Common myeloid progenitor, CD34-positive (primary cell): ENCODE measurements around the gene ATP9B.

Experiments used
- CTCF ChIA-PET: fragments of 350-600 bp; sonication (Branson Sonifier 250); formaldehyde crosslinking; loops from one replicate; lab custom pipeline; 2021; ENCODE audit warnings: antibody characterized with exemption; lab: Charles Lee
- POLR2A ChIA-PET: fragments of 350-600 bp; sonication (Branson Sonifier 250); formaldehyde crosslinking; loops from one replicate; lab custom pipeline; 2021; ENCODE audit warnings: antibody characterized with exemption; lab: Charles Lee
- DNase-seq, 3 donors: peaks; one replicate each; pipeline versions ENCODE4 v3.0.0 to v3.0.0-alpha.2; 2013
- H3K27ac ChIP-seq, 2 experiments: 1 replicate in 1 of 2; 2 replicates in 1 of 2; pipeline ENCODE4 v1.7.0; 2013; ENCODE audit warnings: inconsistent platforms in 2 of 2, low read length in 2 of 2, mild to moderate bottlenecking in 2 of 2, low read depth in 1 of 2, moderate library complexity in 1 of 2; ENCODE audit not compliant: severe bottlenecking in 2 of 2, insufficient read depth in 1 of 2, poor library complexity in 1 of 2
- H3K27me3 ChIP-seq, 5 experiments: replicated peaks in 2 of 5; 1 replicate in 3 of 5; 2 replicates in 2 of 5; pipeline versions ENCODE4 v1.6.1 to v1.7.0; 2013; ENCODE audit warnings: low read length in 4 of 5, mild to moderate bottlenecking in 2 of 5, moderate library complexity in 2 of 5, inconsistent platforms in 1 of 5; ENCODE audit not compliant: insufficient read depth in 5 of 5, control insufficient read depth in 4 of 5
- H3K36me3 ChIP-seq, 4 experiments: 1 replicate in 2 of 4; 2 replicates in 2 of 4; pipeline versions ENCODE4 v1.6.1 to v1.7.0; 2013; ENCODE audit warnings: low read length in 3 of 4, control low read depth in 1 of 4, mild to moderate bottlenecking in 1 of 4; ENCODE audit not compliant: control insufficient read depth in 4 of 4, insufficient read depth in 4 of 4
- H3K4me1 ChIP-seq, 4 experiments: 1 replicate in 3 of 4; 2 replicates in 1 of 4; pipeline versions ENCODE4 v1.6.1 to v1.7.1; 2013; ENCODE audit warnings: low read length in 3 of 4, mild to moderate bottlenecking in 3 of 4, control low read depth in 1 of 4, inconsistent platforms in 1 of 4, moderate library complexity in 1 of 4; ENCODE audit not compliant: control insufficient read depth in 4 of 4, insufficient read depth in 4 of 4; ENCODE audit errors: control extremely low read depth in 1 of 4
- H3K4me3 ChIP-seq, 7 experiments: 1 replicate in 4 of 7; 2 replicates in 3 of 7; pipeline versions ENCODE4 v1.5.1 to v1.7.0; 2013; ENCODE audit warnings: mild to moderate bottlenecking in 7 of 7, low read length in 6 of 7, moderate library complexity in 6 of 7, inconsistent platforms in 2 of 7, low read depth in 2 of 7, control low read depth in 1 of 7; ENCODE audit not compliant: insufficient read depth in 4 of 7, control insufficient read depth in 1 of 7; ENCODE audit errors: extremely low read depth in 1 of 7
- H3K9me3 ChIP-seq, 5 experiments: 1 replicate in 4 of 5; 2 replicates in 1 of 5; pipeline versions ENCODE4 v1.6.1 to v1.7.1; 2013; ENCODE audit warnings: low read length in 4 of 5, mild to moderate bottlenecking in 2 of 5, inconsistent platforms in 1 of 5, low read depth in 1 of 5, moderate library complexity in 1 of 5; ENCODE audit not compliant: control insufficient read depth in 4 of 5, insufficient read depth in 2 of 5; ENCODE audit errors: control extremely low read depth in 1 of 5
- WGBS: methylation state at CpG from one replicate; pipeline ENCODE4 v1.1.5; 2013; ENCODE audit not compliant: insufficient coverage; 5-methylcytosine and 5-hydroxymethylcytosine counted together

Gene ATP9B

GRCh38 chr18:79178113-79178531, 108.9 kb downstream of the ATP9B start:
- no peaks in the 10 kb centered on the region for H3K9me3 ChIP-seq
- no peak for DNase-seq
- H3K4me3 ChIP-seq: no peak overlapping the region
- H3K4me1 ChIP-seq: no peaks in the 10 kb centered on the region
- ChIA-PET CTCF (interaction anchor here (1.0 kb wide), 1 partner anchor 9 kb away, joined by 3 read pairs; no protein-coding TSS in a partner anchor), POLR2A (no interaction called here)
- no peaks in the 10 kb centered on the region for H3K27me3 ChIP-seq
- H3K27ac ChIP-seq: no peak overlapping the region
- 100% methylated on average over 9 of the region's 10 CpGs for WGBS
- peaks cover 4 to 16% (median 12%) of the 10 kb centered on the region in 4 experiments for H3K36me3 ChIP-seq

GRCh38 chr18:79182047-79182713, 113.0 kb downstream of the ATP9B start:
- ChIA-PET POLR2A (no interaction called here), CTCF (no interaction called here)
- no peak overlapping the region for H3K27ac ChIP-seq
- H3K36me3 ChIP-seq: peaks cover 0 to 8% (median 6%) of the 10 kb centered on the region in 4 experiments
- DNase-seq: no peak
- no peak overlapping the region for H3K4me3 ChIP-seq
- WGBS: 100% methylated on average over 3 of the region's 3 CpGs
- no peaks in the 10 kb centered on the region for H3K27me3 ChIP-seq
- no peaks in the 10 kb centered on the region for H3K4me1 ChIP-seq
- no peaks in the 10 kb centered on the region for H3K9me3 ChIP-seq

GRCh38 chr18:79185648-79186047, 116.5 kb downstream of the ATP9B start:
- H3K9me3 ChIP-seq: peaks cover 0 to 2% (median 0%) of the 10 kb centered on the region in 5 experiments
- H3K27ac ChIP-seq: no peak overlapping the region
- peaks cover 2 to 11% (median 5%) of the 10 kb centered on the region in 4 experiments for H3K36me3 ChIP-seq
- peaks cover 0 to 6% (median 1%) of the 10 kb centered on the region in 4 experiments for H3K4me1 ChIP-seq
- ChIA-PET POLR2A (no interaction called here), CTCF (interaction anchor here (1.0 kb wide), 1 partner anchor 10 kb away, joined by 3 read pairs; no protein-coding TSS in a partner anchor)
- no peaks in the 10 kb centered on the region for H3K27me3 ChIP-seq
- no peak overlapping the region for H3K4me3 ChIP-seq
- 100% methylated on average over 1 of the region's 3 CpGs for WGBS
- DNase-seq: no peak

GRCh38 chr18:79186649-79187048, 117.5 kb downstream of the ATP9B start:
- H3K9me3 ChIP-seq: peaks cover 0 to 5% (median 0%) of the 10 kb centered on the region in 5 experiments

GRCh38 chr18:79187532-79188277, 118.5 kb downstream of the ATP9B start:
- Histone ChIP-seq H3K4me1 (peaks cover 0 to 6% (median 1%) of the 10 kb centered on the region in 4 experiments), H3K4me3 (no peak overlapping the region), H3K36me3 (peaks cover 2 to 10% (median 5%) of the 10 kb centered on the region in 4 experiments), H3K9me3 (peaks cover 0 to 5% (median 0%) of the 10 kb centered on the region in 5 experiments), H3K27me3 (no peaks in the 10 kb centered on the region), H3K27ac (no peak overlapping the region)
- CTCF ChIA-PET: interaction anchor here (1.8 kb wide), 1 partner anchor 25 kb away, joined by 5 read pairs; no protein-coding TSS in a partner anchor
- 86% methylated on average over 2 of the region's 7 CpGs for WGBS
- POLR2A ChIA-PET: no interaction called here
- no peak for DNase-seq

More at GRCh38 chr18:79186649-79187048, 117.5 kb downstream of the ATP9B start:
- peaks cover 2 to 11% (median 5%) of the 10 kb centered on the region in 4 experiments for H3K36me3 ChIP-seq
- no peak overlapping the region for H3K4me3 ChIP-seq
- DNase-seq: no peak
- POLR2A ChIA-PET: no interaction called here
- H3K27me3 ChIP-seq: no peaks in the 10 kb centered on the region
- H3K27ac ChIP-seq: no peak overlapping the region
- CTCF ChIA-PET: interaction anchor here (1.8 kb wide), 1 partner anchor 24 kb away, joined by 5 read pairs; no protein-coding TSS in a partner anchor
- 89% methylated on average over 1 of the region's 2 CpGs for WGBS
- peaks cover 0 to 6% (median 1%) of the 10 kb centered on the region in 4 experiments for H3K4me1 ChIP-seq

GRCh38 chr18:79191418-79191817, 122.2 kb downstream of the ATP9B start:
- ChIA-PET CTCF (no interaction called here), POLR2A (no interaction called here)
- Histone ChIP-seq H3K27ac (no peak overlapping the region), H3K36me3 (peaks cover 2 to 22% (median 17%) of the 10 kb centered on the region in 4 experiments), H3K9me3 (peaks cover 0 to 5% (median 0%) of the 10 kb centered on the region in 5 experiments), H3K27me3 (no peaks in the 10 kb centered on the region), H3K4me1 (peaks cover 0 to 6% (median 1%) of the 10 kb centered on the region in 4 experiments), H3K4me3 (no peak overlapping the region)
- no peak for DNase-seq
- WGBS: no CpG with 5 or more reads among the region's 4 CpGs
